ENCODE measurements around the gene KRT7. TPM values are rescaled to one million over a fixed set of nuclear protein-coding genes. Genes with fewer than 3 reads are reported as not detected.

KRT7 gene
- total RNA-seq, 1 donor from 2014 or later: not detected

GRCh38 chr12:52202361-52203078 lies 30.5 kb upstream of the KRT7 start:
- no peak overlapping the region for H3K27ac Mint-ChIP-seq (ENCODE audit: unreplicated experiment)
- TF ChIP-seq, protein P1, sequence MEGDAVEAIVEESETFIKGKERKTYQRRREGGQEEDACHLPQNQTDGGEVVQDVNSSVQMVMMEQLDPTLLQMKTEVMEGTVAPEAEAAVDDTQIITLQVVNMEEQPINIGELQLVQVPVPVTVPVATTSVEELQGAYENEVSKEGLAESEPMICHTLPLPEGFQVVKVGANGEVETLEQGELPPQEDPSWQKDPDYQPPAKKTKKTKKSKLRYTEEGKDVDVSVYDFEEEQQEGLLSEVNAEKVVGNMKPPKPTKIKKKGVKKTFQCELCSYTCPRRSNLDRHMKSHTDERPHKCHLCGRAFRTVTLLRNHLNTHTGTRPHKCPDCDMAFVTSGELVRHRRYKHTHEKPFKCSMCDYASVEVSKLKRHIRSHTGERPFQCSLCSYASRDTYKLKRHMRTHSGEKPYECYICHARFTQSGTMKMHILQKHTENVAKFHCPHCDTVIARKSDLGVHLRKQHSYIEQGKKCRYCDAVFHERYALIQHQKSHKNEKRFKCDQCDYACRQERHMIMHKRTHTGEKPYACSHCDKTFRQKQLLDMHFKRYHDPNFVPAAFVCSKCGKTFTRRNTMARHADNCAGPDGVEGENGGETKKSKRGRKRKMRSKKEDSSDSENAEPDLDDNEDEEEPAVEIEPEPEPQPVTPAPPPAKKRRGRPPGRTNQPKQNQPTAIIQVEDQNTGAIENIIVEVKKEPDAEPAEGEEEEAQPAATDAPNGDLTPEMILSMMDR (IDR thresholded peaks at IDR 0.05; ENCODE audit: unreplicated experiment): no peak

DNA sequence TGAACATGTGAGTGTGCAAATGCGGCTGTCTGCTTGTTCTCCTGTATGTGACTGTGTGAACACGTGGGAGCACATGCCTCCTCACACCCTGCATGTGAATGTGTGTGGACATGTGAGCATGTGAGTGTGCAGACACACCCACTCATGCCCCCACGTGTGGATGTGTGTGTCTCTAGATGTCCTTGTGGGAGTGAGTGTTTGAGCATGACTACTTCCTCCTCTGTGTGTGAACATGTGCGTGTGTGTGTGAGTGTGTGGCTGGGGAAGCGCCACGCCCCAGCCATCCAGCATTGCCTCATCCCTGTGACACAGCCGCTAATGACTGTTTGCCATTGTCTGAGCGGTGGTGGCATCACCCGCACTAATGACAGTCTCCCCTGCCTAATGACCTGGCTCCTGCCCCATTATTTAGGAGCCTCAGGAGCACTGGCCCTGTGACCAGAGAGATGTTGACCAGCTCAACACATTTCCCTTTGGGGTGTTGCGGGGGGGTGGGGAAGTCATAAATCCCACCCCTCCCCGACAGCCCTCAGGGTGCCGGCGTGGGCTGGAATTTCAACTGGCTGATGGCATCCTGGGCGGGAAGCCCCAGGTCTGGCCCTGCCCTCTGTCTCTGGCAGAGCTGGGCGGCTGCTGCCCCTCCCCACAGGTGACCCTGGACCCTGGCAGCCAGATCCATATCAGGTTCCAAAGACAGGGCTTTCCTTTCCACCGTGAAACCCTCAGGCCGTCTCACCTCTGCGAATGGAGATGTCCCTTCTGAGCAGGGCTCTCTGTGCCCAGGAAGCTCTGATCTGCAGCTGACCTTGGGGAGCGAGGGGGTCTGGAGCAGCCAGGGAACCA lies 29.7 kb upstream of the KRT7 start:
- peaks cover 45% of the 10 kb centered on the region for H3K4me1 Mint-ChIP-seq (ENCODE audit: unreplicated experiment)
- no peak overlapping the region for H3K4me3 Mint-ChIP-seq (ENCODE audit: unreplicated experiment)
- H3K27me3 Mint-ChIP-seq (ENCODE audit: unreplicated experiment): peaks cover 8% of the 10 kb centered on the region
- H3K36me3 Mint-ChIP-seq (ENCODE audit: low read depth, unreplicated experiment): peaks cover 4% of the 10 kb centered on the region
- TF ChIP-seq, protein P1 (IDR thresholded peaks at IDR 0.05; ENCODE audit: unreplicated experiment): no peak
- DNase-seq (ENCODE audit: low spot score): no peak
- no peak overlapping the region for H3K27ac Mint-ChIP-seq (ENCODE audit: unreplicated experiment)
- no peaks in the 10 kb centered on the region for H3K9me3 Mint-ChIP-seq (ENCODE audit: unreplicated experiment)

More at GRCh38 chr12:52202361-52203078, 30.5 kb upstream of the KRT7 start:
- H3K4me1 Mint-ChIP-seq (ENCODE audit: unreplicated experiment): peaks cover 44% of the 10 kb centered on the region
- no peaks in the 10 kb centered on the region for H3K9me3 Mint-ChIP-seq (ENCODE audit: unreplicated experiment)
- H3K36me3 Mint-ChIP-seq (ENCODE audit: low read depth, unreplicated experiment): peaks cover 4% of the 10 kb centered on the region
- no peak overlapping the region for H3K4me3 Mint-ChIP-seq (ENCODE audit: unreplicated experiment)
- no peak for DNase-seq (ENCODE audit: low spot score)
- peaks cover 8% of the 10 kb centered on the region for H3K27me3 Mint-ChIP-seq (ENCODE audit: unreplicated experiment)

DNA sequence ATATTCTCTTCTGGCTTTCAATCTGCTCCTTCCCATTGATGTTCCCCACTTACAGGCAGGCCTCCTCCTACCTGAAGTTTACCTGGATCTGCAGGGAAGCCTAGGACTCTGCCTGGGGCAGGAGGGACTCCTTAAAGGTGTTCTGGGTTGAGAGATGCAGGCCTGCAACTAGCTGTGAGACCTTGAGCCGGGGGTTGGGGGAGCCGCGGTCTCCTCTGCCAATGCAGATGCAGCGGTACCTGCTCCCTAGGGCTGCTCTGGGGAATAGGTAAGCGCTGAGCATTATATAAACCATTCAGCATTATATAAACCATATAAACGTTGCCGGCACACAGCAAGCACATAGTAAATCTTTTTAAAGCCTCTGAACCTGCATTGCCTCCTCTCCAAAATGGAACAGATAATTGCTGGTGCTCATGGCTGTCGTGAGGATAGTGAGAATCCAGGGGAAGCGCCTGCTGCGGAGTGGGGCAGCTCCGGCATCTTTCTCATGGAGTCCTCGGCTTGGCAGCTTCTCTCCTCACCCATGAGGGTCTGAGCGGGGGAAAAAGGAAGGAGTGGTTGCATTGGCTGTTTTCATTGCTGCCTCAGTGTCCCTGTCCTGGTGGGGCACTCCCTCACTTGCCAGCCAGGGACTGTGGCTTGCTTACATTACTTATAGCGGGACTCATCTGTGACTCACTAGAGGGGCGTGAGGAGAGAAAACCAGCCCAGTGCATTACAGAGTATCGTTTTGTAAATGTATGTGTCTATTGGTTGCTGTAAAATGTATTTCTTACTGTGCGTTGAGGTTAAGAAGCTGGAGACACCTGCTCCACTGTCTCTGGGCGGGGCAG lies 28.7 kb upstream of the KRT7 start:
- Mint-ChIP-seq H3K4me1 (ENCODE audit: unreplicated experiment) (peaks cover 37% of the 10 kb centered on the region), H3K4me3 (ENCODE audit: unreplicated experiment) (no peak overlapping the region), H3K27me3 (ENCODE audit: unreplicated experiment) (peaks cover 8% of the 10 kb centered on the region), H3K9me3 (ENCODE audit: unreplicated experiment) (no peaks in the 10 kb centered on the region), H3K36me3 (ENCODE audit: low read depth, unreplicated experiment) (peaks cover 4% of the 10 kb centered on the region), H3K27ac (ENCODE audit: unreplicated experiment) (no peak overlapping the region)
- no peak for DNase-seq (ENCODE audit: low spot score)
- TF ChIP-seq, protein P1 (IDR thresholded peaks at IDR 0.05; ENCODE audit: unreplicated experiment): no peak

- H3K4me3 Mint-ChIP-seq (ENCODE audit: unreplicated experiment): no peak overlapping the region
- no peak overlapping the region for H3K27ac Mint-ChIP-seq (ENCODE audit: unreplicated experiment)
- H3K4me1 Mint-ChIP-seq (ENCODE audit: unreplicated experiment): peaks cover 39% of the 10 kb centered on the region
- peaks cover 8% of the 10 kb centered on the region for H3K36me3 Mint-ChIP-seq (ENCODE audit: low read depth, unreplicated experiment)
- H3K9me3 Mint-ChIP-seq (ENCODE audit: unreplicated experiment): no peaks in the 10 kb centered on the region
- no peak for DNase-seq (ENCODE audit: low spot score)
- TF ChIP-seq, protein P1 (IDR thresholded peaks at IDR 0.05; ENCODE audit: unreplicated experiment): no peak
- H3K27me3 Mint-ChIP-seq (ENCODE audit: unreplicated experiment): peaks cover 8% of the 10 kb centered on the region
Observed at GRCh38 chr12:52204931-52205505, 28.0 kb upstream of the KRT7 start.

All from endothelial cell (in vitro differentiated cells).